ENCODE results near the gene UBE2E2.

DNA sequence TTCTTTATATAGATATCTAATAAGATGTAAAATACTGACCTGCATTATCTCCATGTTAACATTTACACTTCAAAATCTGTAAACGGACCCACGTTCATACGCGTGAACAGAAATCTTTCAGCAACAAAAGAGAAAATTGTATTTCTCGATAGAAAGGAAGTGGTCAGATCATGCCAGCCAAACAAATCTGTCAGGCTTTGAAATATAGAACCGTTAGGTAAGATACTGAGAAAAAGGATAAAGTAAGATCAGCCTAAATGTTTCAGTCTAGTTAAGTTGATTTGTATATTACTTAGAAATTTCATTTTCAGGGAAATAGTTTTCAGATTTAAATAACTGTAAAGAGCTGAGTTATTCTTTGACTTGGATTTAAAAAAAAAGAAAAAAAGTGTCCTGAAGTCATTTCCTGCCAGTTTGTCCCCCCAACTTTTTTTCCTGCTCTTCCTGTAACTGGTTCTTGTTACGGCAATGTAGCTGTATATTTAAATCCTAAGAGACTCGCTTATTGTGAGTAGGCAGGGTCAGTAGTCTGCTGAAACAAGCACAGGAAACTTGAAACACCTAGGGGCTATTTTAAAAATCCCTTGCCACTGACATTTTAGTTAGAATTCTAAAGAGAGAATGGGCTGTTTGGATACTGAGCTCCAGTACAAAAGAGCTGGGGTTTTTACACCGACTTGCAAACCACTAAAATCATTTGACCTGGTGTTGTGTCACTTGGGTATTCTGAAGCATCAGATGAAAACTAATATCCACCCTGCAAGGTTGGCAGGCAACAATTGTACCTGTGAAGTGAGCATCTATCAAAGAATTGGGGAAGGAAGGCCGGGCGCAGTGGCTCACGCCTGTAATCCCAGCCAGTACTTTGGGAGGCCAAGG is 237.5 kb downstream of the UBE2E2 start:
- TF ChIP-seq, protein P1, sequence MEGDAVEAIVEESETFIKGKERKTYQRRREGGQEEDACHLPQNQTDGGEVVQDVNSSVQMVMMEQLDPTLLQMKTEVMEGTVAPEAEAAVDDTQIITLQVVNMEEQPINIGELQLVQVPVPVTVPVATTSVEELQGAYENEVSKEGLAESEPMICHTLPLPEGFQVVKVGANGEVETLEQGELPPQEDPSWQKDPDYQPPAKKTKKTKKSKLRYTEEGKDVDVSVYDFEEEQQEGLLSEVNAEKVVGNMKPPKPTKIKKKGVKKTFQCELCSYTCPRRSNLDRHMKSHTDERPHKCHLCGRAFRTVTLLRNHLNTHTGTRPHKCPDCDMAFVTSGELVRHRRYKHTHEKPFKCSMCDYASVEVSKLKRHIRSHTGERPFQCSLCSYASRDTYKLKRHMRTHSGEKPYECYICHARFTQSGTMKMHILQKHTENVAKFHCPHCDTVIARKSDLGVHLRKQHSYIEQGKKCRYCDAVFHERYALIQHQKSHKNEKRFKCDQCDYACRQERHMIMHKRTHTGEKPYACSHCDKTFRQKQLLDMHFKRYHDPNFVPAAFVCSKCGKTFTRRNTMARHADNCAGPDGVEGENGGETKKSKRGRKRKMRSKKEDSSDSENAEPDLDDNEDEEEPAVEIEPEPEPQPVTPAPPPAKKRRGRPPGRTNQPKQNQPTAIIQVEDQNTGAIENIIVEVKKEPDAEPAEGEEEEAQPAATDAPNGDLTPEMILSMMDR (IDR thresholded peaks at IDR 0.05) = no peak
- TF ChIP-seq POLR2A (IDR thresholded peaks at IDR 0.05) (no peak), POLR2AphosphoS5 (IDR thresholded peaks at IDR 0.05) (no peak)
